Stromal cell of bone marrow (primary cell): Measurements from ENCODE around the gene XIAP.
"Not testable (repeated sequence)": the region's sequence is repeated elsewhere in the genome, so short reads cannot be mapped to it uniquely, and the experiment has no call there.

Source experiments
- DNase-seq: peaks from one replicate; pipeline ENCODE4 v3.0.0-alpha.2; 2012; ENCODE audit warnings: low read depth

XIAP gene

GRCh38 chrX:123876177-123876576, 16.3 kb downstream of the XIAP start:
- no peak for DNase-seq

- no peak for DNase-seq
Measured at GRCh38 chrX:123876844-123877243, 17.0 kb downstream of the XIAP start.

- no peak for DNase-seq
Measured at GRCh38 chrX:123878252-123878721, 18.4 kb downstream of the XIAP start.

GRCh38 chrX:123881330-123881729, 21.5 kb downstream of the XIAP start:
- DNase-seq = no peak

- no peak for DNase-seq
Measured at GRCh38 chrX:123882391-123882790, 22.5 kb downstream of the XIAP start.

- DNase-seq = no peak
Measured at GRCh38 chrX:123884809-123885408, 25.1 kb downstream of the XIAP start.

- DNase-seq = peak; percentile 33
Measured at GRCh38 chrX:123899701-123900100, 39.8 kb downstream of the XIAP start.

GRCh38 chrX:123903261-123903660, 43.4 kb downstream of the XIAP start:
- DNase-seq = not testable (repeated sequence)

- no peak for DNase-seq
Measured at GRCh38 chrX:123905332-123905731, 45.5 kb downstream of the XIAP start.

GRCh38 chrX:123906557-123907316, 46.9 kb downstream of the XIAP start:
- DNase-seq = no peak

- no peak for DNase-seq
Measured at GRCh38 chrX:123909523-123909922, 49.7 kb downstream of the XIAP start.

- no peak for DNase-seq
Measured at GRCh38 chrX:123917069-123917468, 57.2 kb downstream of the XIAP start.

GRCh38 chrX:123918106-123918721, 58.4 kb downstream of the XIAP start:
- no peak for DNase-seq

GRCh38 chrX:123920105-123920785, 60.4 kb downstream of the XIAP start:
- peak; percentile 25 for DNase-seq

- no peak for DNase-seq
Measured at GRCh38 chrX:123923211-123923610, 63.4 kb downstream of the XIAP start.

GRCh38 chrX:123924186-123924585, 64.3 kb downstream of the XIAP start:
- DNase-seq = no peak

- no peak for DNase-seq
Measured at GRCh38 chrX:123927845-123928244, 68.0 kb downstream of the XIAP start.

GRCh38 chrX:123932055-123932454, 72.2 kb downstream of the XIAP start:
- DNase-seq = not testable (repeated sequence)

- no peak for DNase-seq
Measured at GRCh38 chrX:123943074-123943473, 83.2 kb downstream of the XIAP start.

GRCh38 chrX:123943488-123943887, 83.6 kb downstream of the XIAP start:
- no peak for DNase-seq

GRCh38 chrX:123949846-123950245, 90.0 kb downstream of the XIAP start:
- DNase-seq = no peak

GRCh38 chrX:123959281-123960063, 99.6 kb downstream of the XIAP start:
- DNase-seq = no peak
